OCI-LY7 (cell line): ENCODE data around the gene PPP6R3.

ENCODE experiments used
- EZH2phosphoT487 ChIP-seq: fragments of 200-600 bp; sonication (generic); IDR thresholded peaks from 2 replicates; pipeline ENCODE4 v1.6.1; 2018; ENCODE audit warnings: low read depth, borderline replicate concordance, mild to moderate bottlenecking, mixed run types, antibody characterized with exemption, low read length, moderate library complexity, mixed read lengths
- TF ChIP-seq, protein P1 (sequence below): fragments of 200-600 bp; sonication (generic); conservative IDR thresholded peaks from 2 replicates; pipeline ENCODE4 v1.5.1; 2014; ENCODE audit warnings: mild to moderate bottlenecking, antibody characterized with exemption, low read length, moderate library complexity, mixed read lengths

DNA sequence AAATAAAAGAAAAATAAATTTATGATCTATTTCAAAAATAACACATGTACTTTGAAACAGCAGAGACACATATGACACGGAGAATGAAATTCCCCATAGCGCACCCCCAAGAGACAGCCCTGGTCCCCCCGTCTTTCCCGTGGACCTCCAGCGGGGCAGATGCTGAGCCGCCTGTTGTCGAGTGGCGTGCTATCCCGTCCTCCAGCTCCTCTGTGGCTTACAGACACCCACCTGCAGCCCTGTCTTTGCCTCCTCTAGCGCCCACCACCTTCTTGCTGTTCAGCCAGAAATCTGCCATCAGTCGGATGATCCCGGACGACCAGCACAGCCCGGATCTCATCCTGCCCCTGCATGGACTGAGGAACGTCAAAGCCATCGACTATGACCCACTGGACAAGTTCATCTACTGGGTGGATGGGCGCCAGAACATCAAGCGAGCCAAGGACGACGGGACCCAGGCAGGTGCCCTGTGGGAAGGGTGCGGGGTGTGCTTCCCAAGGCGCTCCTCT lies 44.4 kb upstream of the PPP6R3 start:
- TF ChIP-seq, protein P1, sequence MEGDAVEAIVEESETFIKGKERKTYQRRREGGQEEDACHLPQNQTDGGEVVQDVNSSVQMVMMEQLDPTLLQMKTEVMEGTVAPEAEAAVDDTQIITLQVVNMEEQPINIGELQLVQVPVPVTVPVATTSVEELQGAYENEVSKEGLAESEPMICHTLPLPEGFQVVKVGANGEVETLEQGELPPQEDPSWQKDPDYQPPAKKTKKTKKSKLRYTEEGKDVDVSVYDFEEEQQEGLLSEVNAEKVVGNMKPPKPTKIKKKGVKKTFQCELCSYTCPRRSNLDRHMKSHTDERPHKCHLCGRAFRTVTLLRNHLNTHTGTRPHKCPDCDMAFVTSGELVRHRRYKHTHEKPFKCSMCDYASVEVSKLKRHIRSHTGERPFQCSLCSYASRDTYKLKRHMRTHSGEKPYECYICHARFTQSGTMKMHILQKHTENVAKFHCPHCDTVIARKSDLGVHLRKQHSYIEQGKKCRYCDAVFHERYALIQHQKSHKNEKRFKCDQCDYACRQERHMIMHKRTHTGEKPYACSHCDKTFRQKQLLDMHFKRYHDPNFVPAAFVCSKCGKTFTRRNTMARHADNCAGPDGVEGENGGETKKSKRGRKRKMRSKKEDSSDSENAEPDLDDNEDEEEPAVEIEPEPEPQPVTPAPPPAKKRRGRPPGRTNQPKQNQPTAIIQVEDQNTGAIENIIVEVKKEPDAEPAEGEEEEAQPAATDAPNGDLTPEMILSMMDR = no peak
- TF ChIP-seq EZH2phosphoT487 = no peak
